ENCODE results near the gene FOXP1.

- TF ChIP-seq CTCF (IDR thresholded peaks at IDR 0.05; ENCODE audit: insufficient read depth, low read depth, low read length) (no peak), EZH2 (IDR thresholded peaks at IDR 0.05; ENCODE audit: insufficient read depth, low read length) (no peak)
Observed at GRCh38 chr3:71276531-71276930, 307.0 kb downstream of the FOXP1 start.

Measured in astrocyte (in vitro differentiated cells and primary cell).